A549 (cell line): ENCODE measurements around the gene LDLRAP1. TPM values are rescaled to one million over a fixed set of nuclear protein-coding genes. Genes with fewer than 3 reads are reported as not detected.

Experiments used
- ATAC-seq, 2 experiments: fragments of 200-7000 bp in 1 of 2; fragments of >200 bp in 1 of 2; cut with Nextera tagmentation in 1 of 2; cut with Tn5 transposase in 1 of 2; 3 replicates each; pipeline versions ENCODE4 v1.8.0 to v1.9.1; 2018 to 2020; ENCODE audit warnings: mild to moderate bottlenecking in 1 of 2, moderate library complexity in 1 of 2
- CTCF ChIA-PET: fragments of 300-600 bp; sonication (Branson Sonifier 250); formaldehyde crosslinking; extraction: SDS; loops from one replicate; lab custom pipeline; 2021; ENCODE audit warnings: antibody characterized with exemption, inconsistent platforms; lab: Yijun Ruan, JAX
- POLR2A ChIA-PET: fragments of 350-600 bp; formaldehyde crosslinking; extraction: SDS; loops from one replicate; lab custom pipeline; 2021; ENCODE audit warnings: antibody characterized with exemption, inconsistent platforms; lab: Yijun Ruan, JAX
- DNase-seq, 2 experiments: peaks; one replicate each; pipeline versions ENCODE4 v3.0.0 to v3.0.0-alpha.2; 2011 to 2016; ENCODE audit warnings: low read depth in 1 of 2, low spot score in 1 of 2
- FAIRE-seq: peaks from 2 replicates; lab custom pipeline; 2011; peaks lifted over from hg19 to GRCh38; lab: Jason Lieb, UNC
- H3K27ac ChIP-seq, 2 experiments: fragments of >200 bp; sonication (Bioruptor Twin); formaldehyde crosslinking; 3 replicates each; pipeline ENCODE4 v1.5.1; 2016 to 2017
- H3K4me1 ChIP-seq: fragments of >200 bp; sonication (Bioruptor Twin); formaldehyde crosslinking; 3 replicates; pipeline ENCODE4 v1.6.1; 2016
- H3K4me2 ChIP-seq: fragments of >200 bp; sonication (Bioruptor Twin); formaldehyde crosslinking; 3 replicates; pipeline ENCODE4 v1.6.1; 2016
- H3K4me3 ChIP-seq: fragments of >200 bp; sonication (Bioruptor Twin); formaldehyde crosslinking; 3 replicates; pipeline ENCODE4 v1.5.1; 2016
- H3K9me3 ChIP-seq: fragments of >200 bp; sonication (Bioruptor Twin); formaldehyde crosslinking; 3 replicates; pipeline ENCODE4 v1.6.1; 2016
- ATOH8 ChIP-seq: fragments of 250-450 bp; sonication (Bioruptor Pico); IDR thresholded peaks from 2 replicates; pipeline ENCODE4 v1.5.0; 2020; ENCODE audit warnings: low read depth, mild to moderate bottlenecking, moderate library complexity
- CEBPB ChIP-seq, 2 experiments: fragments of >200 bp in 1 of 2; sonication (Bioruptor Twin) in 1 of 2; formaldehyde crosslinking in 1 of 2; IDR thresholded peaks; 2 replicates each; pipeline ENCODE4 v1.6.1; 2012 to 2016
- CHD4 ChIP-seq: fragments of 200-600 bp; sonication (generic); IDR thresholded peaks from 2 replicates; pipeline ENCODE4 v1.6.1; 2016; ENCODE audit warnings: antibody characterized with exemption, mild to moderate bottlenecking, borderline replicate concordance
- EHMT2 ChIP-seq: fragments of 200-600 bp; sonication (generic); IDR thresholded peaks from 2 replicates; pipeline ENCODE4 v1.6.1; 2016; ENCODE audit warnings: antibody characterized with exemption, low read depth, mild to moderate bottlenecking, moderate library complexity
- ELK1 ChIP-seq: fragments of 150-350 bp; IDR thresholded peaks from 2 replicates; pipeline ENCODE4 v1.6.1; 2014; ENCODE audit warnings: low read depth, mild to moderate bottlenecking, low read length
- ESRRA ChIP-seq: fragments of 150-350 bp; IDR thresholded peaks from 2 replicates; pipeline ENCODE4 v1.6.1; 2014; ENCODE audit warnings: mild to moderate bottlenecking, low read length, borderline replicate concordance
- FOSB ChIP-seq: fragments of 250-450 bp; sonication (Bioruptor Pico); IDR thresholded peaks from 2 replicates; pipeline ENCODE4 v1.5.0; 2020; ENCODE audit warnings: mild to moderate bottlenecking, moderate library complexity
- FOXS1 ChIP-seq: fragments of 250-450 bp; sonication (Bioruptor Pico); IDR thresholded peaks from 2 replicates; pipeline ENCODE4 v1.5.0; 2020; ENCODE audit warnings: mild to moderate bottlenecking, moderate library complexity
- GATA3 ChIP-seq: IDR thresholded peaks from 2 replicates; pipeline ENCODE4 v1.6.1; 2012; ENCODE audit warnings: borderline replicate concordance
- HOXB5 ChIP-seq: fragments of 250-450 bp; sonication (Bioruptor Pico); IDR thresholded peaks from 2 replicates; pipeline ENCODE4 v1.5.0; 2020; ENCODE audit warnings: mild to moderate bottlenecking, moderate library complexity
- KDM5A ChIP-seq: fragments of 200-600 bp; sonication (generic); IDR thresholded peaks from 2 replicates; pipeline ENCODE4 v1.6.1; 2016; ENCODE audit warnings: antibody characterized with exemption, mild to moderate bottlenecking
- MAX ChIP-seq: IDR thresholded peaks from 2 replicates; pipeline ENCODE4 v1.6.1; 2012
- NFE2L2 ChIP-seq: fragments of 150-350 bp; conservative IDR thresholded peaks from 2 replicates; pipeline ENCODE4 v1.6.1; 2014; ENCODE audit warnings: low read length
- NPAS2 ChIP-seq: fragments of 250-450 bp; sonication (Bioruptor Pico); IDR thresholded peaks from 2 replicates; pipeline ENCODE4 v1.8.0; 2022; ENCODE audit warnings: mild to moderate bottlenecking, moderate library complexity, borderline replicate concordance
- NR3C1 ChIP-seq: fragments of >200 bp; sonication (Bioruptor Twin); formaldehyde crosslinking; IDR thresholded peaks from 3 replicates; pipeline ENCODE4 v1.6.1; 2017
- PBX3 ChIP-seq: IDR thresholded peaks from 2 replicates; pipeline ENCODE4 v1.6.1; 2012
- PHF8 ChIP-seq: fragments of 200-600 bp; sonication (generic); IDR thresholded peaks from 2 replicates; pipeline ENCODE4 v1.6.1; 2016; ENCODE audit warnings: low read depth, mild to moderate bottlenecking, antibody characterized with exemption, moderate library complexity, borderline replicate concordance
- POLR2A ChIP-seq: IDR thresholded peaks from 2 replicates; pipeline ENCODE4 v1.6.1; 2012; ENCODE audit warnings: mild to moderate bottlenecking, low read length
- RARB ChIP-seq: fragments of 250-450 bp; sonication (Bioruptor Pico); IDR thresholded peaks from 2 replicates; pipeline ENCODE4 v1.8.0; 2021; ENCODE audit warnings: mild to moderate bottlenecking, moderate library complexity
- SMC3 ChIP-seq: fragments of >200 bp; sonication (Bioruptor Twin); formaldehyde crosslinking; IDR thresholded peaks from 3 replicates; pipeline ENCODE4 v1.6.1; 2018; ENCODE audit warnings: inconsistent platforms
- TP53 ChIP-seq: fragments of 250-450 bp; sonication (Bioruptor Pico); IDR thresholded peaks from 2 replicates; pipeline ENCODE4 v1.5.0; 2021; ENCODE audit warnings: mild to moderate bottlenecking, moderate library complexity
- ZFP36 ChIP-seq: fragments of 450-650 bp; IDR thresholded peaks from 2 replicates; pipeline ENCODE4 v1.6.1; 2014; ENCODE audit warnings: borderline replicate concordance; ENCODE audit not compliant: partially characterized antibody
- whole genome bisulfite sequencing: methylation state at CpG from one replicate; pipeline ENCODE4 v1.1.6; 2017; ENCODE audit errors: missing lambda C conversion rate; 5-methylcytosine and 5-hydroxymethylcytosine counted together
- polyA plus RNA-seq, 4 experiments: library from polyadenylated mRNA; depleted of rRNA in 3 of 4; stranded (reverse); fragments of >200 nt; fragmentation: RNase III in 1 of 4; extraction: RNeasy Plus Mini Kit Qiagen cat#74134 plus additional on column Dnase treatment in 1 of 4; gene quantifications; 2 replicates in 3 of 4; 3 replicates in 1 of 4; pipeline ENCODE4 v1.2.3, GENCODE V29; 2011 to 2017

Gene LDLRAP1
- polyA plus RNA-seq, 2 of the 4 experiments (the other 2 are of a cell fraction) = 7.9 to 10.1 TPM

- ChIA-PET POLR2A (no interaction called here), CTCF (no interaction called here)
- ATAC-seq = no peak
- H3K27ac ChIP-seq = no peak overlapping the region
- no peak for TF ChIP-seq ELK1
- TF ChIP-seq HOXB5 (CRISPR knock-in tag) = no peak
- TF ChIP-seq CHD4 = no peak
- TF ChIP-seq ESRRA = no peak
- TF ChIP-seq GATA3 = no peak
- TF ChIP-seq FOXS1 (CRISPR knock-in tag) = no peak
- TF ChIP-seq PBX3 = no peak
- TF ChIP-seq MAX = no peak
- TF ChIP-seq TP53 = no peak
- no peak for TF ChIP-seq NPAS2 (CRISPR knock-in tag)
- TF ChIP-seq CEBPB (IDR thresholded peaks at IDR 0.05) = no peak
- TF ChIP-seq EHMT2 = no peak
- no peak for TF ChIP-seq RARB
- no peak overlapping the region for H3K4me3 ChIP-seq
- H3K9me3 ChIP-seq = no peaks in the 10 kb centered on the region
- H3K4me1 ChIP-seq = peaks cover 10% of the 10 kb centered on the region
- 87% methylated on average over 2 of the region's 3 CpGs for WGBS
- FAIRE-seq = no peak
- no peak for DNase-seq
- no peak overlapping the region for H3K4me2 ChIP-seq
Observed at GRCh38 chr1:25554430-25554780, 11.0 kb downstream of the LDLRAP1 start.

GRCh38 chr1:25554886-25555752, 11.7 kb downstream of the LDLRAP1 start:
- 94% methylated on average over 11 of the region's 14 CpGs for WGBS
- FAIRE-seq (no peak), ATAC-seq (no peak), DNase-seq (no peak)
- no peaks in the 10 kb centered on the region for H3K9me3 ChIP-seq
- no peak overlapping the region for H3K27ac ChIP-seq
- no peak overlapping the region for H3K4me2 ChIP-seq
- ChIA-PET CTCF (interaction anchor here (2.9 kb wide), 1 partner anchor 17 kb away, joined by 8 read pairs; no protein-coding TSS in a partner anchor), POLR2A (no interaction called here)
- TF ChIP-seq GATA3 = no peak
- peaks cover 8% of the 10 kb centered on the region for H3K4me1 ChIP-seq
- no peak overlapping the region for H3K4me3 ChIP-seq

GRCh38 chr1:25555753-25556092, 12.3 kb downstream of the LDLRAP1 start:
- ATAC-seq = no peak

GRCh38 chr1:25556132-25556670, 12.8 kb downstream of the LDLRAP1 start:
- WGBS = 91% methylated on average over 9 of the region's 11 CpGs
- H3K27ac ChIP-seq = peak overlapping the region in 1 of 2 experiments; percentile 39; a peak in 1 of 6 replicates
- CTCF ChIA-PET = interaction anchor here (2.9 kb wide), 1 partner anchor 16 kb away, joined by 8 read pairs; no protein-coding TSS in a partner anchor
- 0 out of 3 replicates have a peak overlapping the region, but pooled peaks have one; percentile 14 for H3K4me2 ChIP-seq
- POLR2A ChIA-PET = no interaction called here
- H3K4me3 ChIP-seq = no peak overlapping the region
- DNase-seq = no peak
- no peak for ATAC-seq
- TF ChIP-seq SMC3 (no peak), NFE2L2 (no peak), NR3C1 (no peak), ZFP36 (no peak), POLR2A (no peak), FOSB (no peak), PHF8 (no peak), KDM5A (no peak), ATOH8 (no peak)
- FAIRE-seq = no peak
- peaks cover 8% of the 10 kb centered on the region for H3K4me1 ChIP-seq
- H3K9me3 ChIP-seq = no peaks in the 10 kb centered on the region

More at GRCh38 chr1:25555753-25556092, 12.3 kb downstream of the LDLRAP1 start:
- FAIRE-seq = no peak
- ChIA-PET CTCF (interaction anchor here (2.9 kb wide), 1 partner anchor 16 kb away, joined by 8 read pairs; no protein-coding TSS in a partner anchor), POLR2A (no interaction called here)
- 83% methylated on average over 5 of the region's 5 CpGs for WGBS
- Histone ChIP-seq H3K4me1 (peaks cover 8% of the 10 kb centered on the region), H3K4me2 (no peak overlapping the region), H3K9me3 (no peaks in the 10 kb centered on the region), H3K27ac (no peak overlapping the region), H3K4me3 (no peak overlapping the region)
- TF ChIP-seq ZFP36 = peak; percentile 69
- TF ChIP-seq CHD4 = no peak
- DNase-seq = no peak
